Astrocyte (in vitro differentiated cells and primary cell): ENCODE measurements around the gene CNTNAP2. TPM values are rescaled to one million over a fixed set of nuclear protein-coding genes. Genes with fewer than 3 reads are reported as not detected.

Experiments used
- DNase-seq: peaks from one replicate; pipeline ENCODE4 v3.0.0-alpha.2; 2010; ENCODE audit warnings: low read depth
- FAIRE-seq: peaks from 2 replicates; lab custom pipeline; 2011; peaks lifted over from hg19 to GRCh38; lab: Jason Lieb, UNC
- H2AFZ ChIP-seq: 2 replicates; pipeline ENCODE4 v1.6.0; 2012; ENCODE audit warnings: low read depth, low read length, inconsistent platforms
- H3K27ac ChIP-seq: 2 replicates; pipeline ENCODE4 v1.5.1; 2011; ENCODE audit warnings: low read depth, low read length, inconsistent platforms
- H3K27me3 ChIP-seq: 2 replicates; pipeline ENCODE4 v1.6.0; 2011; ENCODE audit warnings: low read length, inconsistent platforms; ENCODE audit not compliant: insufficient read depth
- H3K36me3 ChIP-seq: 2 replicates; pipeline ENCODE4 v1.5.1; 2011; ENCODE audit warnings: low read length, inconsistent platforms; ENCODE audit not compliant: insufficient read depth
- H3K4me1 ChIP-seq: 2 replicates; pipeline ENCODE4 v1.5.1; 2011; ENCODE audit warnings: low read length, inconsistent platforms; ENCODE audit not compliant: insufficient read depth
- H3K4me2 ChIP-seq: 2 replicates; pipeline ENCODE4 v1.6.0; 2012; ENCODE audit warnings: low read length, inconsistent platforms
- H3K4me3 ChIP-seq: 2 replicates; pipeline ENCODE4 v1.5.1; 2011; ENCODE audit warnings: low read depth, mild to moderate bottlenecking, low read length, inconsistent platforms; ENCODE audit not compliant: insufficient read depth
- H3K79me2 ChIP-seq: 2 replicates; pipeline ENCODE4 v1.6.0; 2012; ENCODE audit warnings: mild to moderate bottlenecking, low read length, inconsistent platforms; ENCODE audit not compliant: insufficient read depth
- H3K9ac ChIP-seq: 2 replicates; pipeline ENCODE4 v1.6.0; 2012; ENCODE audit warnings: mild to moderate bottlenecking, low read length, inconsistent platforms
- H3K9me3 ChIP-seq: 2 replicates; pipeline ENCODE4 v1.5.1; 2012; ENCODE audit warnings: low read depth, mild to moderate bottlenecking, low read length, inconsistent platforms; ENCODE audit not compliant: insufficient read depth
- H4K20me1 ChIP-seq: 2 replicates; pipeline ENCODE4 v1.6.0; 2012; ENCODE audit warnings: low read length, inconsistent platforms; ENCODE audit not compliant: insufficient read depth
- H3K27ac Mint-ChIP-seq: one replicate; pipeline ENCODE4 v1.8.0; 2021; ENCODE audit warnings: mild to moderate bottlenecking, mixed read lengths; ENCODE audit not compliant: unreplicated experiment
- H3K27me3 Mint-ChIP-seq: one replicate; pipeline ENCODE4 v1.8.0; 2021; ENCODE audit warnings: low read depth, mixed read lengths; ENCODE audit not compliant: unreplicated experiment
- H3K36me3 Mint-ChIP-seq: one replicate; pipeline ENCODE4 v1.8.0; 2021; ENCODE audit warnings: low read depth, mixed read lengths; ENCODE audit not compliant: unreplicated experiment
- H3K4me1 Mint-ChIP-seq: one replicate; pipeline ENCODE4 v1.8.0; 2021; ENCODE audit warnings: low read depth, mixed read lengths; ENCODE audit not compliant: unreplicated experiment
- H3K4me3 Mint-ChIP-seq: one replicate; pipeline ENCODE4 v1.8.0; 2021; ENCODE audit warnings: mild to moderate bottlenecking, moderate library complexity, mixed read lengths; ENCODE audit not compliant: unreplicated experiment
- H3K9me3 Mint-ChIP-seq: one replicate; pipeline ENCODE4 v1.8.0; 2021; ENCODE audit warnings: mild to moderate bottlenecking, mixed read lengths; ENCODE audit not compliant: unreplicated experiment
- EZH2 ChIP-seq: IDR thresholded peaks from 2 replicates; pipeline ENCODE4 v1.6.1; 2012; ENCODE audit warnings: mild to moderate bottlenecking, low read length, inconsistent platforms; ENCODE audit not compliant: insufficient read depth
- total RNA-seq: library from RNA; stranded (reverse); gene quantifications from 2 replicates; pipeline ENCODE4 v1.2.1, GENCODE V29; 2021
- TF ChIP-seq, protein P1 (sequence below): IDR thresholded peaks from 2 replicates; pipeline ENCODE4 v1.5.1; 2011; ENCODE audit warnings: low read depth, mild to moderate bottlenecking, inconsistent platforms, low read length, moderate library complexity; ENCODE audit not compliant: insufficient read depth

Gene CNTNAP2
- total RNA-seq, 1 donor from 2014 or later = 20.0 TPM

DNA sequence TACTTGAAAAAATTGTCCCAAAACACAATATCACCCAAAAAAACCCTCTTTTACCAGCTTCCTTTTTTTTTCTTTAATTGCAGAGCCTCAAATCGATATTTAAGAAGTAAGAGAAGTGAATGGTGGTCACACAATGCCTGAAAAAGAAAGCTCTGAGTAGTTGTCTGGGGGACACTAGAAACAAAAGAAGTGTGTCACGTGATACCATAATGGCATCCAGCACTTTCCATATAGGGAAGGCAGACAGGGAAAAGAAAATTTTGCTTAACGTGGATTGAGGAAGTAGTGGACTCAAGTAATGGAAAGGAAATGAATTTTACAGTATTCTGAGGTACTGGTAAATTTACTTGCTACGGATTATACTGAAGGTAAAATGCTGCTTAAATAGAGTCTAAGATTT, 1708.1 kb downstream of the CNTNAP2 start:
- Histone ChIP-seq H3K9me3 (no peaks in the 10 kb centered on the region), H3K36me3 (no peaks in the 10 kb centered on the region), H3K9ac (no peak overlapping the region), H3K27ac (no peak overlapping the region), H3K79me2 (no peaks in the 10 kb centered on the region), H3K4me1 (no peaks in the 10 kb centered on the region), H3K4me2 (no peak overlapping the region), H4K20me1 (no peaks in the 10 kb centered on the region), H3K27me3 (no peaks in the 10 kb centered on the region), H3K4me3 (no peak overlapping the region), H2AFZ (no peak overlapping the region)
- H3K27ac Mint-ChIP-seq = no peak overlapping the region
- no peaks in the 10 kb centered on the region for H3K9me3 Mint-ChIP-seq
- no peak for DNase-seq
- FAIRE-seq = no peak
- no peaks in the 10 kb centered on the region for H3K27me3 Mint-ChIP-seq
- H3K4me1 Mint-ChIP-seq = no peaks in the 10 kb centered on the region
- no peak overlapping the region for H3K4me3 Mint-ChIP-seq
- no peaks in the 10 kb centered on the region for H3K36me3 Mint-ChIP-seq
- TF ChIP-seq EZH2 = no peak
- TF ChIP-seq, protein P1, sequence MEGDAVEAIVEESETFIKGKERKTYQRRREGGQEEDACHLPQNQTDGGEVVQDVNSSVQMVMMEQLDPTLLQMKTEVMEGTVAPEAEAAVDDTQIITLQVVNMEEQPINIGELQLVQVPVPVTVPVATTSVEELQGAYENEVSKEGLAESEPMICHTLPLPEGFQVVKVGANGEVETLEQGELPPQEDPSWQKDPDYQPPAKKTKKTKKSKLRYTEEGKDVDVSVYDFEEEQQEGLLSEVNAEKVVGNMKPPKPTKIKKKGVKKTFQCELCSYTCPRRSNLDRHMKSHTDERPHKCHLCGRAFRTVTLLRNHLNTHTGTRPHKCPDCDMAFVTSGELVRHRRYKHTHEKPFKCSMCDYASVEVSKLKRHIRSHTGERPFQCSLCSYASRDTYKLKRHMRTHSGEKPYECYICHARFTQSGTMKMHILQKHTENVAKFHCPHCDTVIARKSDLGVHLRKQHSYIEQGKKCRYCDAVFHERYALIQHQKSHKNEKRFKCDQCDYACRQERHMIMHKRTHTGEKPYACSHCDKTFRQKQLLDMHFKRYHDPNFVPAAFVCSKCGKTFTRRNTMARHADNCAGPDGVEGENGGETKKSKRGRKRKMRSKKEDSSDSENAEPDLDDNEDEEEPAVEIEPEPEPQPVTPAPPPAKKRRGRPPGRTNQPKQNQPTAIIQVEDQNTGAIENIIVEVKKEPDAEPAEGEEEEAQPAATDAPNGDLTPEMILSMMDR = no peak

DNA sequence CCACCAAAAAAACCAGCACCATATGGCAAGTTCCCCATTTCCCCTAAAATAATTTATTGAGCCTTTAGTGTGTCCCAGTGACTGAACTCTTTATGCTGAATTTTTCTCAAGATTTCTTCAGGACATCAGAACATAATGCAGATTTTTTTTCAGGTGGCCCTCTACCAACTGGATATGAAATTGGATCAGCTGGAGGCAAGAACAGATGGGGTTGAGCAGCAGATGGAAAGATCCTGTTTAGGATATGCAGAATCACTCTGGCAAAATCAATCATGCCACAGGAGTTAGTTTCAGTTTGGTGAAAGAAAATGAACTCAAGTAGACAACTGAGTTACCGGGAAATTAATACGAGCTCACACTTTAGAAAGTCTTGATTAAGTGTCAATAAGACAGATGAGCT, 1712.4 kb downstream of the CNTNAP2 start:
- DNase-seq = no peak
- Histone ChIP-seq H3K4me3 (no peak overlapping the region), H3K36me3 (no peaks in the 10 kb centered on the region), H3K4me2 (no peak overlapping the region), H3K79me2 (no peaks in the 10 kb centered on the region), H4K20me1 (no peaks in the 10 kb centered on the region), H3K9me3 (no peaks in the 10 kb centered on the region), H3K9ac (no peak overlapping the region), H3K27me3 (no peaks in the 10 kb centered on the region), H3K4me1 (no peaks in the 10 kb centered on the region), H3K27ac (no peak overlapping the region), H2AFZ (no peak overlapping the region)
- TF ChIP-seq, protein P1 = no peak
- no peak for TF ChIP-seq EZH2
- Mint-ChIP-seq H3K27ac (no peak overlapping the region), H3K9me3 (peaks cover 4% of the 10 kb centered on the region), H3K4me3 (no peak overlapping the region), H3K36me3 (no peaks in the 10 kb centered on the region), H3K27me3 (no peaks in the 10 kb centered on the region), H3K4me1 (no peaks in the 10 kb centered on the region)
- FAIRE-seq = no peak

DNA sequence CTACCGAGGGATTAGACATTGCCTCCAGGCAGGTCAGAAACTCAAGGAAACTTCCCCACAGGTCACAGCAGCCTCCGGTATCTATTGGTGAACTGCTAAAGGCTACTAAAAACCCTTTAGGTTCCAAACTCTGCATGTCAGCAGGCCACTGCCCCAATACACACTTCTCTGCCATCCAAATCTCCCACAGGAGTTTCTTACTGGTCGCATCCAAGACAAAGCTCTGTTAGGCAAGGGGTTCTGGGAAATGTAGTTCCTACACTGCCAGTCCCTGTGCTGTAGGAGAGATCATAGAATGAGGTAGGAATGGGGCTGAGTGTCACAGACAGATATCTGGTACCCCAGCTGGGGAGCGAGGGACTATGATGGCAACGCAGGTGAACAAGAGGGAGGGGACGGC, 1717.0 kb downstream of the CNTNAP2 start:
- Histone ChIP-seq H3K4me1 (no peaks in the 10 kb centered on the region), H4K20me1 (no peaks in the 10 kb centered on the region), H3K4me2 (no peak overlapping the region), H3K27ac (no peak overlapping the region), H3K36me3 (no peaks in the 10 kb centered on the region), H3K9me3 (no peaks in the 10 kb centered on the region), H3K27me3 (no peaks in the 10 kb centered on the region), H3K4me3 (no peak overlapping the region), H3K79me2 (no peaks in the 10 kb centered on the region), H2AFZ (no peak overlapping the region), H3K9ac (no peak overlapping the region)
- no peak overlapping the region for H3K4me3 Mint-ChIP-seq
- TF ChIP-seq, protein P1 = no peak
- no peak for TF ChIP-seq EZH2
- peaks cover 14% of the 10 kb centered on the region for H3K9me3 Mint-ChIP-seq
- DNase-seq = no peak
- no peaks in the 10 kb centered on the region for H3K36me3 Mint-ChIP-seq
- no peak for FAIRE-seq
- no peaks in the 10 kb centered on the region for H3K4me1 Mint-ChIP-seq
- no peaks in the 10 kb centered on the region for H3K27me3 Mint-ChIP-seq
- H3K27ac Mint-ChIP-seq = no peak overlapping the region
